HL-60 (cell line): Measurements from ENCODE around the gene TPST2.

Experiments used
- DNase-seq, 2 experiments: peaks; one replicate each; pipeline ENCODE4 v3.0.0-alpha.2; 2010 to 2020; ENCODE audit warnings: low read depth in 1 of 2, low spot score in 1 of 2
- H3K27ac ChIP-seq: fragments of 250-450 bp; sonication (Bioruptor Pico); replicated peaks from 2 replicates; pipeline ENCODE4 v1.5.1; 2020; ENCODE audit warnings: mild to moderate bottlenecking, moderate library complexity
- H3K27me3 ChIP-seq: fragments of 250-450 bp; sonication (Bioruptor Pico); 2 replicates; pipeline ENCODE4 v1.5.1; 2021; ENCODE audit warnings: mild to moderate bottlenecking, moderate library complexity; ENCODE audit not compliant: insufficient read depth, poor library complexity, severe bottlenecking
- H3K4me3 ChIP-seq: replicated peaks from 2 replicates; pipeline ENCODE4 v1.5.1; 2011; ENCODE audit warnings: mild to moderate bottlenecking, control low read depth, low read length; ENCODE audit not compliant: insufficient read depth
- GABPA ChIP-seq: IDR thresholded peaks from 2 replicates; pipeline ENCODE4 v1.6.1; 2012; ENCODE audit warnings: low read depth
- POLR2AphosphoS5 ChIP-seq: IDR thresholded peaks from 2 replicates; pipeline ENCODE4 v1.6.1; 2012; ENCODE audit warnings: low read depth
- SPI1 ChIP-seq: IDR thresholded peaks from 2 replicates; pipeline ENCODE4 v1.6.1; 2012; ENCODE audit warnings: low read depth, mild to moderate bottlenecking, borderline replicate concordance
- TF ChIP-seq, protein P1 (sequence below): IDR thresholded peaks from one replicate; pipeline ENCODE4 v1.5.1; 2011; ENCODE audit warnings: low read length, control low read depth, inconsistent platforms; ENCODE audit not compliant: insufficient read depth
- TF ChIP-seq, protein P2 (sequence below): IDR thresholded peaks from 2 replicates; pipeline ENCODE4 v1.6.1; 2012; ENCODE audit warnings: low read depth; ENCODE audit not compliant: insufficient replicate concordance

Gene TPST2

DNA sequence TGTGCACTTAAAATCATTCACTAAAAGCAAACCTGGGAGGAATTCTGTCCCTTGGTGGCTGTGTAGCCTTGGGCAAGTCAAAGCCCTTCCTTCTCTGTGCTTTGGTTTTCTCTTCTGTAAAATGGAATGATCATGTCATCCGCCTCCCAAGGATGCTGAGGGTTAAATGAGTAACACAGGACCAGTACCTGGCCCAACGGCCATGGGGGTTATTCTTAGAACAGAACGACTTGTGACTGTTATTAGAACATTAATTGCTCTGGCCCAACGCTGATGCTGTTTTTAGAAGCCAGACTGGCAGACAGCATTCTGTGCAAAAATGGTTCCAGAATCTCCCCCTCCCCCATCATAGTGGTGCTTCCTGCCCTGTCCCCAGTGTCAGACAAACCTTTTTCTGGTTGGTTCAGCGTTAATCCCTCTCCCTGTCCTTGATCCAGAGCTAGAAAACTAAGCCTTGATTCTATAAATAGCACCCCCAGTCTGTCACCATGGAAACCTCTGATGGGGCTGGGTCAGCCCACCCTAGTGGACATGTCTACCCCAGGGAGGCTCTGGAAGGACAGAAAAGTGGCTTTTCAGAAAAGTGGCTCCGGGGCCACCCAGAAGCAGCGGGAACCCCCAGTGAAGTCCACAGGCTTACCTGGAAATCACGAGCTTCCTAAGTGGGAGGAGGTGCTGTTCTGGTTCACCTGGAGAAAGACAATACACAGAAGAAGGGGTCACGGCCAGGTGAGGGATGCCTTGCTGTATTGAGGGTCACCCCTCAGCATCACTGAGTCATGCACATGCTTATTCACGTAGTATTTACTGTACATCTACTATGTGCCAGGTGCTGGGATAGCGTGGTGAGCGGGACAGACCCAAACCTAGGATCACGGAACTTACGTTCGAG, 62.1 kb downstream of the TPST2 start:
- Histone ChIP-seq H3K4me3 (no peak overlapping the region), H3K27ac (no peak overlapping the region), H3K27me3 (no peaks in the 10 kb centered on the region)
- TF ChIP-seq GABPA (no peak), POLR2AphosphoS5 (no peak), SPI1 (no peak)
- TF ChIP-seq, protein P1, sequence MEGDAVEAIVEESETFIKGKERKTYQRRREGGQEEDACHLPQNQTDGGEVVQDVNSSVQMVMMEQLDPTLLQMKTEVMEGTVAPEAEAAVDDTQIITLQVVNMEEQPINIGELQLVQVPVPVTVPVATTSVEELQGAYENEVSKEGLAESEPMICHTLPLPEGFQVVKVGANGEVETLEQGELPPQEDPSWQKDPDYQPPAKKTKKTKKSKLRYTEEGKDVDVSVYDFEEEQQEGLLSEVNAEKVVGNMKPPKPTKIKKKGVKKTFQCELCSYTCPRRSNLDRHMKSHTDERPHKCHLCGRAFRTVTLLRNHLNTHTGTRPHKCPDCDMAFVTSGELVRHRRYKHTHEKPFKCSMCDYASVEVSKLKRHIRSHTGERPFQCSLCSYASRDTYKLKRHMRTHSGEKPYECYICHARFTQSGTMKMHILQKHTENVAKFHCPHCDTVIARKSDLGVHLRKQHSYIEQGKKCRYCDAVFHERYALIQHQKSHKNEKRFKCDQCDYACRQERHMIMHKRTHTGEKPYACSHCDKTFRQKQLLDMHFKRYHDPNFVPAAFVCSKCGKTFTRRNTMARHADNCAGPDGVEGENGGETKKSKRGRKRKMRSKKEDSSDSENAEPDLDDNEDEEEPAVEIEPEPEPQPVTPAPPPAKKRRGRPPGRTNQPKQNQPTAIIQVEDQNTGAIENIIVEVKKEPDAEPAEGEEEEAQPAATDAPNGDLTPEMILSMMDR: no peak
- TF ChIP-seq, protein P2, sequence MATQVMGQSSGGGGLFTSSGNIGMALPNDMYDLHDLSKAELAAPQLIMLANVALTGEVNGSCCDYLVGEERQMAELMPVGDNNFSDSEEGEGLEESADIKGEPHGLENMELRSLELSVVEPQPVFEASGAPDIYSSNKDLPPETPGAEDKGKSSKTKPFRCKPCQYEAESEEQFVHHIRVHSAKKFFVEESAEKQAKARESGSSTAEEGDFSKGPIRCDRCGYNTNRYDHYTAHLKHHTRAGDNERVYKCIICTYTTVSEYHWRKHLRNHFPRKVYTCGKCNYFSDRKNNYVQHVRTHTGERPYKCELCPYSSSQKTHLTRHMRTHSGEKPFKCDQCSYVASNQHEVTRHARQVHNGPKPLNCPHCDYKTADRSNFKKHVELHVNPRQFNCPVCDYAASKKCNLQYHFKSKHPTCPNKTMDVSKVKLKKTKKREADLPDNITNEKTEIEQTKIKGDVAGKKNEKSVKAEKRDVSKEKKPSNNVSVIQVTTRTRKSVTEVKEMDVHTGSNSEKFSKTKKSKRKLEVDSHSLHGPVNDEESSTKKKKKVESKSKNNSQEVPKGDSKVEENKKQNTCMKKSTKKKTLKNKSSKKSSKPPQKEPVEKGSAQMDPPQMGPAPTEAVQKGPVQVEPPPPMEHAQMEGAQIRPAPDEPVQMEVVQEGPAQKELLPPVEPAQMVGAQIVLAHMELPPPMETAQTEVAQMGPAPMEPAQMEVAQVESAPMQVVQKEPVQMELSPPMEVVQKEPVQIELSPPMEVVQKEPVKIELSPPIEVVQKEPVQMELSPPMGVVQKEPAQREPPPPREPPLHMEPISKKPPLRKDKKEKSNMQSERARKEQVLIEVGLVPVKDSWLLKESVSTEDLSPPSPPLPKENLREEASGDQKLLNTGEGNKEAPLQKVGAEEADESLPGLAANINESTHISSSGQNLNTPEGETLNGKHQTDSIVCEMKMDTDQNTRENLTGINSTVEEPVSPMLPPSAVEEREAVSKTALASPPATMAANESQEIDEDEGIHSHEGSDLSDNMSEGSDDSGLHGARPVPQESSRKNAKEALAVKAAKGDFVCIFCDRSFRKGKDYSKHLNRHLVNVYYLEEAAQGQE: no peak
- no peak for DNase-seq

DNA sequence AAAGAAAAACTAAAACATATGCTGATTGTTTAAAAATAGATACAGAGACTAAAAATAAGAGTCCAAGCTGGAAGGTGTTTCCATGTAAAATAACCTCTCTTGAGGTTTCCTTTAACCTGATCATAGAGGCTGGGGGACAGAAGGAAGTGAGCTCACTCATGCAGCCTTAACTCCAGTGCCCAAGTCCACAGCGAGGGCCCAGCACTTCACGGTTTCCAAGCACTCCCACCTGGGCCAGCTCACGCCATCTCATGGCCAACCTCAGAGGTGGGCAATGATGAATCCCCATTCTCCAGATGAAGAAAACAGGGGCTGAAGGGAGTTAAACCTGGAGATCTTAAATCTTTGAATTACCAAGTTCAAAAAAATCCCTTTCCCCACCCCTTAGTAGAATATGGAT, 62.8 kb downstream of the TPST2 start:
- Histone ChIP-seq H3K27me3 (no peaks in the 10 kb centered on the region), H3K4me3 (no peak overlapping the region), H3K27ac (no peak overlapping the region)
- no peak for DNase-seq
- TF ChIP-seq SPI1 (no peak), POLR2AphosphoS5 (no peak), GABPA (no peak)
- TF ChIP-seq, protein P1: no peak
- TF ChIP-seq, protein P2: no peak

DNA sequence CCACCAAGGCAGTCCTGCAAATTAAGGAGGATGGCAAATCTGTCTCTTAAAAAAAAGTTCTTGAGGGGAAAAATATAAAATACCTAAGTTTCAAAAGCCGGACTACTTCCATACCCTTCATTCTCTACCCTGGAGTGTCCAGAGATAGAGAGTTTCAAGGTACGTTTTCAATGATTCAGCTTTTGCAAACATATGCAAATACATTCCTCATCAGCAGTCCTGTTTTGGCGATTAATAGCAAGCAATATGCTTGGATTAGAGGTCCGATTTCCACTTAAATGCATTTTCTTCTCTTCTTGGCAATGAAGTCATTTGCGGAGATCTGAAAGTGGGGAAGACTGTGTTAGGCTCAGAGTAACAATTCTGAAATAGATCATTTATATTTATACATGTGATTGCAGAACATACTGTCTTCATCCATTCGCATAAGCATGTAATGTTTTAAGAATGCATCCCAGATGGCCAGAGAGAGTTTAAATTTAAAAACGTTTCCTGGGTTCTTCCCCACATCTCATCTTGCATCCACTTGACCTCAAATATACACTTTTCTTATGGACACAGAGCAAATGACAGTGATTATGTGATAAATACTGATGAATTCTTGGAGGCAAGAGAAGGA, 63.9 kb downstream of the TPST2 start:
- no peak for TF ChIP-seq GABPA
- TF ChIP-seq, protein P1: no peak
- TF ChIP-seq POLR2AphosphoS5: no peak
- no peak for TF ChIP-seq SPI1
- TF ChIP-seq, protein P2: no peak
- H3K4me3 ChIP-seq: no peak overlapping the region
- H3K27ac ChIP-seq: no peak overlapping the region

More for the DNA sequence above, 63.9 kb downstream of the TPST2 start:
- H3K27me3 ChIP-seq: no peaks in the 10 kb centered on the region
- DNase-seq: no peak
